Heart left ventricle (tissue), 16 donors: Measurements from ENCODE around the gene DHX29. TPM values are rescaled to one million over a fixed set of nuclear protein-coding genes. Genes with fewer than 3 reads are reported as not detected.

ENCODE experiments used
- ATAC-seq, 4 donors: fragments of 200-7000 bp; cut with Tn5 transposase; one replicate each; pipeline ENCODE4 v1.9.1; 2020 to 2022; ENCODE audit warnings: moderate library complexity in 4 of 4, mild to moderate bottlenecking in 3 of 4, moderate number of reproducible peaks in 1 of 4
- DNase-seq, 5 donors: peaks; one replicate each; pipeline ENCODE4 v3.0.0-alpha.2; 2020
- H3K27ac ChIP-seq, 12 donors: fragments of 200-600 bp; sonication (generic) in 4 of 12; one replicate each; pipeline versions ENCODE4 v1.5.0 to v1.8.0; 2016 to 2022; ENCODE audit warnings: mild to moderate bottlenecking in 2 of 12
- H3K27me3 ChIP-seq, 9 donors: fragments of 200-600 bp; sonication (generic) in 2 of 9; one replicate each; pipeline versions ENCODE4 v1.5.1 to v1.8.0; 2016 to 2022; ENCODE audit warnings: mild to moderate bottlenecking in 3 of 9
- H3K36me3 ChIP-seq, 9 donors: fragments of 200-600 bp; sonication (generic) in 2 of 9; one replicate each; pipeline versions ENCODE4 v1.5.0 to v1.8.0; 2018 to 2022; ENCODE audit warnings: mild to moderate bottlenecking in 2 of 9
- H3K4me1 ChIP-seq, 12 donors: fragments of 200-600 bp; sonication (generic) in 4 of 12; one replicate each; pipeline versions ENCODE4 v1.5.0 to v1.8.0; 2016 to 2022; ENCODE audit warnings: mild to moderate bottlenecking in 3 of 12
- H3K4me3 ChIP-seq, 12 donors: fragments of 200-600 bp; sonication (generic) in 4 of 12; one replicate each; pipeline versions ENCODE4 v1.5.0 to v1.8.0; 2017 to 2022; ENCODE audit warnings: mild to moderate bottlenecking in 9 of 12, moderate library complexity in 4 of 12
- H3K9me3 ChIP-seq, 12 donors: fragments of 200-600 bp; sonication (generic) in 4 of 12; one replicate each; pipeline versions ENCODE4 v1.5.0 to v1.8.0; 2016 to 2022; ENCODE audit warnings: mild to moderate bottlenecking in 1 of 12
- POLR2A ChIP-seq, 2 donors: fragments of 450-650 bp; IDR thresholded peaks; one replicate each; pipeline ENCODE4 v1.6.1; 2017; ENCODE audit warnings: antibody characterized with exemption in 2 of 2, mild to moderate bottlenecking in 2 of 2, moderate library complexity in 2 of 2
- WGBS, 4 donors: extraction: QIAGEN DNeasy Blood & Tissue Kit in 2 of 4; methylation state at CpG; one replicate each; pipeline versions ENCODE4 v1.1.5 to v1.1.7; 2013 to 2018; 5-methylcytosine and 5-hydroxymethylcytosine counted together
- intact Hi-C, 10 donors: fragments of 100-400 bp; cut with DNase I; formaldehyde crosslinking; loops; one replicate each; pipeline versions ENCODE4 v1.11.1 to v1.14.2; 2022
- polyA plus RNA-seq, 2 donors: library from polyadenylated mRNA; stranded (reverse); fragments of 200-250 nt; gene quantifications; one replicate each; pipeline ENCODE4 v1.2.3, GENCODE V29; 2013
- total RNA-seq, 9 donors: library from RNA; depleted of rRNA in 2 of 9; stranded (reverse); fragments of >200 nt in 2 of 9; fragmentation: NEBNext Ultra II Directional in 3 of 9; extraction: Animal tissue kit (Norgen Biotek cat#: 25700) in 3 of 9; gene quantifications; one replicate each; pipeline versions ENCODE4 v1.1.0 to v1.2.4, GENCODE V29; 2016 to 2023
- TF ChIP-seq, protein P1 (sequence below), 12 donors: fragments of 200-600 bp; sonication (generic) in 4 of 12; IDR thresholded peaks; one replicate each; pipeline versions ENCODE4 v1.5.0 to v1.8.0; 2018 to 2022; ENCODE audit warnings: antibody characterized with exemption in 12 of 12, mild to moderate bottlenecking in 5 of 12
- donor health status: ischemic (EF 13 %, LVEDD 7.1; RV severe dilation, severe dysfunction).
- donor health status: healthy with polysubstance abuse.
- donor health status: DM: no; HTN: yes; CAD: no.
- donor health status: DM: no; HTN: no; CAD: no.
- donor health status: ischemic (EF 25% LVEDD 6.9; RV normal size, moderate dysfunction).
- donor health status: ischemic (EF 25% LVEDD 5.7; RV mildly dilated, moderate dysfunction).
- donor health status: healthy.
- donor health status: DM: yes; HTN: yes; CAD: no.
- donor health status: ischemic (EF 35%, LVEDD 5.7; RV mildly dilated, moderate dysfunction).
- donor health status: nonischemic (EF 11% LVEDD 7.7; RV severe dilation, severe dysfunction).
- donor health status: DM: yes; HTN: yes; CAD: no.
- donor health status: PGD.
- donor health status: ischemic (EF 29% LVEDD 5.4; RV normal size, mild dysfunction).
- donor health status: nonischemic (EF 23%, LVEDD 6.1; RV moderate dilation, normal function).

DHX29 gene
- total and polyA plus RNA-seq, 11 donors: 5.1 to 26.8 (median 22.1) TPM

DNA sequence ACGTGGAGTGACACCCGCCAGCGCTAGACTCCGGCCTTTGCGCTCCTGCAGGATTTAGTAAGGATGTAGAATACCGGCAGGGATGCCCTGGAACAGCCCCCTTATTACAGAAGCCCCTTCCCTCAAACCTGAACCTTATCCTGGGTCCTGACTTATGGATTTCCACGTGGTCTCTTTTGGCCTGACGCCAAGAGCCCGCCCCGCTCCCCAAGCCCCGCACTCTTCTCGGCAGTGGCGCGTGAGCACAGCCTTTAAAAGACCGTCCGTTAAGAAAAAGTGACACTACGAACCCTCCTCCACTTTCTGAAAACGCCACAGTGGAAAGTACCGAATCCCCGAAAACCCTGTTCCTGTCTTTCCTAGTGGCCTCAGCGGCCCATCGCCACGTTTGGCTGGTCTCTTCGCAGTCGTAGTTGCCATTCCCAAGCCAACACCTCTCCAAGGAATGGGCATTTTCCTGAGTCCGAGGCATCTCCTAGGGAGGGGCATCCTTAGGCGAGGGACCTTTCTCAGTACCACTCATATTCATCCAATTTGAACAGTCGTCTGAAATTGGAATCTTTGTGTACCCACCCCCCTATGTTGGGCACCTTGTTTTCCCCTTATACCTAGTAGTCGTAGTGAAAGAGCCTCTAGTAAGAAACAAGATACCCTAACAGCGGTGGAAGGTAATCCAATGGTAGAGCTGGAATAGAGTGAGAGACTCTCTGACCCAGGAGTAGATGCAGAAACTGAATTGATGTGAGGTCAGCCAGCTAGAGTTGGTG is 79.6 kb downstream of the DHX29 start:
- TF ChIP-seq, protein P1, sequence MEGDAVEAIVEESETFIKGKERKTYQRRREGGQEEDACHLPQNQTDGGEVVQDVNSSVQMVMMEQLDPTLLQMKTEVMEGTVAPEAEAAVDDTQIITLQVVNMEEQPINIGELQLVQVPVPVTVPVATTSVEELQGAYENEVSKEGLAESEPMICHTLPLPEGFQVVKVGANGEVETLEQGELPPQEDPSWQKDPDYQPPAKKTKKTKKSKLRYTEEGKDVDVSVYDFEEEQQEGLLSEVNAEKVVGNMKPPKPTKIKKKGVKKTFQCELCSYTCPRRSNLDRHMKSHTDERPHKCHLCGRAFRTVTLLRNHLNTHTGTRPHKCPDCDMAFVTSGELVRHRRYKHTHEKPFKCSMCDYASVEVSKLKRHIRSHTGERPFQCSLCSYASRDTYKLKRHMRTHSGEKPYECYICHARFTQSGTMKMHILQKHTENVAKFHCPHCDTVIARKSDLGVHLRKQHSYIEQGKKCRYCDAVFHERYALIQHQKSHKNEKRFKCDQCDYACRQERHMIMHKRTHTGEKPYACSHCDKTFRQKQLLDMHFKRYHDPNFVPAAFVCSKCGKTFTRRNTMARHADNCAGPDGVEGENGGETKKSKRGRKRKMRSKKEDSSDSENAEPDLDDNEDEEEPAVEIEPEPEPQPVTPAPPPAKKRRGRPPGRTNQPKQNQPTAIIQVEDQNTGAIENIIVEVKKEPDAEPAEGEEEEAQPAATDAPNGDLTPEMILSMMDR (IDR thresholded peaks at IDR 0.05): no peak
- TF ChIP-seq POLR2A (IDR thresholded peaks at IDR 0.05): no peak
- no peak overlapping the region for H3K27ac ChIP-seq
- intact Hi-C loops: loop anchor here in 2 of 10 donors (5.0 to 10.0 kb wide), 2 partner anchors 51 to 53 kb away; partner anchors contain the start of gene CDC20B (in 1 of the 2)
- H3K4me1 ChIP-seq: peaks cover under 1 to 47% (median 31%) of the 10 kb centered on the region in 12 donors
- ATAC-seq (no peak), DNase-seq (no peak)
- WGBS, 4 donors: 4 to 8% (median 7%) methylated on average over 23 to 30 of the region's 30 CpGs
- no peaks in the 10 kb centered on the region for H3K36me3 ChIP-seq
- H3K4me3 ChIP-seq: peak overlapping the region; percentile 16 to 52 (median 38)
- peaks cover 72 to 100% (median 100%) of the 10 kb centered on the region in 9 donors for H3K27me3 ChIP-seq
- no peaks in the 10 kb centered on the region for H3K9me3 ChIP-seq

DNA sequence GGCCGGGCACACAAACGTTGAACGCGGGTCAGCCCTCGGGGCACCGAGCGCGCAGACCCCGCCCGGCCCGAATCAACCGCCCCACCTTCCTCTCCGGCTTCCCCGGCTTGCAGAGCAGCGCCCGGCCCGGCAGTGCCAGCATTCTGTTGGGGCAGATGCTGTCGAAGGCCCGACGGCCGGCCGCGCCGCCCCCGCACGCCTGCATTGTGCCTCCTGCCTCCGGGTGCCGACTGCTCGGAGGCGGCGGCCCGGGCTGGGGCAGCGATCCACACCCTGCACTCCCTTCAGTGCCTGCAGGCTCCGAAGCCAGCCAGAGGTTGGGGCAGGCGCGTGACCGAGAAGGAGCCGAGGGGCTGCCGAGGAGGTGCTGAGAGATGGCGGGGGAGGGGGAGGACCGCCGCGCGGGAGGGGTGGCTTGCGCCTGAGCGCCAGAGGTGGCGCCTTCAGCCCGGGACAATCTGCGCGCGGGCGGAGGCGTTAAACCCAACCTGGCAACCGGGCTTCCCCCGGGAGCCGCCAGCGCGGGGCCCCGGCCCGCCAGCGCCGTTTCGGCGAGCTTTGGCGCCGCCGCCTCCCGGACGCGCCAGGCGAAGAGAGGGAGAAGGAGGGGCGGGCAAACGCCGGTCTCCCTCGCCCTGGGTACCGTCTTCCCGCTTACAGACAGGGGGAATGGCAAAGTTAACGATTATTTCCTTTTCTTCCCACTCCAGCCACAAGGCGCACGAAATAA is 80.4 kb downstream of the DHX29 start, which contains the start of gene MCIDAS:
Gene MCIDAS, minus strand, starts transcription at position 382 of the 730 bp plus-strand sequence. Its CDS starts 177 bp downstream, at position 205.
- H3K36me3 ChIP-seq: no peaks in the 10 kb centered on the region
- no peaks in the 10 kb centered on the region for H3K9me3 ChIP-seq
- TF ChIP-seq POLR2A (IDR thresholded peaks at IDR 0.05): no peak
- TF ChIP-seq, protein P1 (IDR thresholded peaks at IDR 0.05): peak in 3 of 12 donors; percentile 10 to 29 (median 16)
- peak in 3 of 4 donors; percentile 15 to 63 (median 48) for ATAC-seq
- peaks cover 71 to 100% (median 100%) of the 10 kb centered on the region in 9 donors for H3K27me3 ChIP-seq
- peak in 2 of 5 donors; percentile 28 to 61 for DNase-seq
- 1 to 2% (median 1%) methylated on average over 28 to 80 of the region's 80 CpGs for WGBS, 4 donors
- peaks cover 0 to 41% (median 24%) of the 10 kb centered on the region in 12 donors for H3K4me1 ChIP-seq
- intact Hi-C loops: loop anchor here in 2 of 10 donors (5.0 to 10.0 kb wide), 2 partner anchors 50 to 52 kb away; partner anchors contain the start of gene CDC20B (in 1 of the 2)
- H3K27ac ChIP-seq: no peak within 1 kb of the TSS
- peak within 1 kb of the TSS; percentile 16 to 52 (median 38) for H3K4me3 ChIP-seq

DNA sequence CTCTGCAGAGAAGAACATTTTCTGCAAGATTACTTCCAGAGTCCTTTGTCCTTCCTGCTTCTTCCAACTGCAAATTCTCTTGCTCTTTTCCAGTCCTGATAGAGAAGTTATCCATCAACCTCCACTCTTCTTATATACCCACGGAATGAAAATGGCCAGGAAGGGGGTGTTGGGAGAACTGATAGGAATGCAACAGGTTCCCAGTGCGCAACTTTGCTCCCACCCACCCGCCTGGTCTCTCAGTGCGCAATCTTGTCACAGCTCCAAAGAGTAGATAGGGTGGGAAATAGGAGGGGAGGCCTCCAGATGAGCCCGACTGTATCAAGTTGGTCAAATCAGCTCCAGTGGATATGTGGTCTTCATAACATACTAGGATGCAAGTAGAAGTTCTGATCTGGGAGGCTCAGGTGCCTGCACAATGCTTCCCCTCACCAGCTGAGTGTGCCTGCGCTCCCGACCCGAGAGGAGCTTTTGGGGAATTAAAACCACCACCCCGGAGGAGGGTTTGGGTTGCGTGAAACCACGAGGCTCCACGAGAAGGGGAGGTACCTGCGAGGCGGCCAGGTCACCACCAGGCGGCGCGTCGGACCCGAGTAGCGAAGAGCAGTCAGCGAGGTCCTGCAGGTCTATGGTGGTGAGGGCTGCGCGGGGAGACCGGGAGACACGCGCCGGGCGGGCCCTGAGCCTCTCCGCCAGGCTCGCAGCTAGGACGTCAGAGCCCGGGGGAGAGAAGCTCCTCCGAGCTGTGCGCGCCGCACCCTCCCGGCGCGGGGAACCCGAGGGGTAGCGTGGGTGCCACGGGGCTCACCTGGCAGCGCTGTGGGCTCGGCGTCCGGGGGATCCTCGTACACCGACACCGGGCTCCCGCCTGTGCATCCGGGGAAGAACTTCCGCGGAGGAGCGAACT is 81.2 kb downstream of the DHX29 start:
- Histone ChIP-seq H3K9me3 (no peaks in the 10 kb centered on the region), H3K27ac (no peak overlapping the region), H3K36me3 (no peaks in the 10 kb centered on the region), H3K4me3 (peak overlapping the region in 11 of 12 donors; percentile 18 to 52 (median 38)), H3K4me1 (peaks cover 0 to 33% (median 17%) of the 10 kb centered on the region in 12 donors), H3K27me3 (peaks cover 71 to 100% (median 100%) of the 10 kb centered on the region in 9 donors)
- peak in 2 of 5 donors; percentile 26 to 73 for DNase-seq
- 5 to 11% (median 8%) methylated on average over 26 to 54 of the region's 54 CpGs for WGBS, 4 donors
- ATAC-seq: peak in 2 of 4 donors; percentile 45 to 59
- TF ChIP-seq, protein P1 (IDR thresholded peaks at IDR 0.05): peak in 8 of 12 donors; percentile 6 to 36 (median 21)
- no peak for TF ChIP-seq POLR2A (IDR thresholded peaks at IDR 0.05)
- intact Hi-C loops: loop anchor here in 2 of 10 donors (5.0 to 10.0 kb wide), 2 partner anchors 49 to 51 kb away; partner anchors contain the start of gene CDC20B (in 1 of the 2)
